Liver (tissue), 9 donors: ENCODE data around the gene SIGLEC1. TPM values are rescaled to one million over a fixed set of nuclear protein-coding genes. Genes with fewer than 3 reads are reported as not detected.

Experiments used
- DNase-seq: peaks from one replicate; pipeline ENCODE4 v3.0.0-alpha.2; 2017; ENCODE audit warnings: low spot score
- H3K27ac ChIP-seq, 2 donors: one replicate each; pipeline ENCODE4 v1.7.0; 2013; ENCODE audit warnings: inconsistent platforms in 2 of 2, low read length in 2 of 2, control low read depth in 1 of 2, low read depth in 1 of 2, mild to moderate bottlenecking in 1 of 2
- H3K27me3 ChIP-seq, 4 donors: one replicate each; pipeline versions ENCODE4 v1.6.1 to v1.7.0; 2013; ENCODE audit warnings: low read length in 3 of 4, inconsistent platforms in 1 of 4, mild to moderate bottlenecking in 1 of 4, moderate library complexity in 1 of 4; ENCODE audit not compliant: control insufficient read depth in 4 of 4, insufficient read depth in 4 of 4
- H3K36me3 ChIP-seq, 4 donors: one replicate each; pipeline versions ENCODE4 v1.6.1 to v1.7.0; 2013; ENCODE audit warnings: low read length in 3 of 4, mild to moderate bottlenecking in 3 of 4, low read depth in 1 of 4, moderate library complexity in 1 of 4; ENCODE audit not compliant: control insufficient read depth in 4 of 4, insufficient read depth in 3 of 4
- H3K4me1 ChIP-seq, 4 donors: one replicate each; pipeline versions ENCODE4 v1.6.1 to v1.7.0; 2013; ENCODE audit warnings: low read length in 3 of 4, mild to moderate bottlenecking in 3 of 4, moderate library complexity in 1 of 4; ENCODE audit not compliant: control insufficient read depth in 4 of 4, insufficient read depth in 4 of 4
- H3K4me3 ChIP-seq, 3 donors: one replicate each; pipeline versions ENCODE4 v1.6.1 to v1.7.0; 2013; ENCODE audit warnings: low read length in 3 of 3, control low read depth in 1 of 3, low read depth in 1 of 3, mild to moderate bottlenecking in 1 of 3
- H3K9ac ChIP-seq, 2 donors: one replicate each; pipeline ENCODE4 v1.7.0; 2013; ENCODE audit warnings: low read length in 2 of 2, mild to moderate bottlenecking in 2 of 2, moderate library complexity in 2 of 2, control low read depth in 1 of 2, low read depth in 1 of 2
- H3K9me3 ChIP-seq, 4 donors: one replicate each; pipeline versions ENCODE4 v1.6.1 to v1.7.0; 2013; ENCODE audit warnings: low read length in 3 of 4; ENCODE audit not compliant: control insufficient read depth in 4 of 4
- EGR1 ChIP-seq, 2 donors: IDR thresholded peaks; 2 replicates each; pipeline ENCODE4 v1.6.1; 2016 to 2018; ENCODE audit warnings: antibody characterized with exemption in 2 of 2, low read depth in 2 of 2
- FOXA1 ChIP-seq: IDR thresholded peaks from 2 replicates; pipeline ENCODE4 v1.6.1; 2016; ENCODE audit warnings: antibody characterized with exemption
- FOXA2 ChIP-seq: IDR thresholded peaks from 2 replicates; pipeline ENCODE4 v1.6.1; 2016; ENCODE audit warnings: antibody characterized with exemption
- GABPA ChIP-seq, 2 donors: IDR thresholded peaks in 1 of 2; conservative IDR thresholded peaks in 1 of 2; 2 replicates each; pipeline ENCODE4 v1.6.1; 2016; ENCODE audit warnings: antibody characterized with exemption in 2 of 2, mild to moderate bottlenecking in 1 of 2, moderate library complexity in 1 of 2
- HNF4A ChIP-seq, 2 donors: conservative IDR thresholded peaks; 2 replicates each; pipeline ENCODE4 v1.6.1; 2016; ENCODE audit warnings: antibody characterized with exemption in 2 of 2, mild to moderate bottlenecking in 2 of 2
- HNF4G ChIP-seq: IDR thresholded peaks from 2 replicates; pipeline ENCODE4 v1.6.1; 2016; ENCODE audit warnings: antibody characterized with exemption
- JUND ChIP-seq, 2 donors: IDR thresholded peaks; 2 replicates each; pipeline ENCODE4 v1.6.1; 2016; ENCODE audit warnings: antibody characterized with exemption in 2 of 2
- RAD21 ChIP-seq, 2 donors: IDR thresholded peaks; 2 replicates each; pipeline ENCODE4 v1.6.1; 2016; ENCODE audit warnings: antibody characterized with exemption in 2 of 2, mild to moderate bottlenecking in 2 of 2
- SP1 ChIP-seq: IDR thresholded peaks from 2 replicates; pipeline ENCODE4 v1.6.1; 2018; ENCODE audit warnings: antibody characterized with exemption, mild to moderate bottlenecking
- TAF1 ChIP-seq: conservative IDR thresholded peaks from 2 replicates; pipeline ENCODE4 v1.6.1; 2016; ENCODE audit warnings: antibody characterized with exemption, mild to moderate bottlenecking
- WGBS: extraction: QIAGEN DNeasy Blood & Tissue Kit; methylation state at CpG from one replicate; pipeline ENCODE4 v1.1.7; 2013; 5-methylcytosine and 5-hydroxymethylcytosine counted together
- polyA plus RNA-seq, 2 donors: library from polyadenylated mRNA; stranded (reverse) in 1 of 2; unstranded in 1 of 2; fragments of 200-250 nt in 1 of 2; fragments of >200 nt in 1 of 2; fragmentation: Nextera tagmentation in 1 of 2; extraction: Ambion mirVana in 1 of 2; gene quantifications; one replicate each; pipeline versions ENCODE4 v1.2.1 to v1.2.3, GENCODE V29; 2013 to 2015
- total RNA-seq, 2 donors: library from RNA; depleted of rRNA; stranded (reverse); fragments of >200 nt; gene quantifications; one replicate each; pipeline ENCODE4 v1.2.3, GENCODE V29; 2014
- TF ChIP-seq, protein P1 (sequence below): IDR thresholded peaks from 2 replicates; pipeline ENCODE4 v1.6.1; 2016; ENCODE audit warnings: antibody characterized with exemption, mild to moderate bottlenecking
- TF ChIP-seq, protein P2 (sequence below): IDR thresholded peaks from 2 replicates; pipeline ENCODE4 v1.6.1; 2016; ENCODE audit warnings: antibody characterized with exemption
- TF ChIP-seq, protein P3 (sequence below): IDR thresholded peaks from 2 replicates; pipeline ENCODE4 v1.6.1; 2016; ENCODE audit warnings: antibody characterized with exemption
- TF ChIP-seq, protein P4 (sequence below): fragments of 150-350 bp; IDR thresholded peaks from 2 replicates; pipeline ENCODE4 v1.5.1; 2017; ENCODE audit warnings: improper control_type of control experiment, low read depth, low read length; ENCODE audit not compliant: missing input control
- donor health status: healthy.
- donor health status: healthy.
- donor health status: healthy.
- donor health status: healthy.
- donor health status: healthy.

The SIGLEC1 gene
- total and polyA plus RNA-seq, 4 donors: 2.3 to 7.8 (median 7.1) TPM

DNA sequence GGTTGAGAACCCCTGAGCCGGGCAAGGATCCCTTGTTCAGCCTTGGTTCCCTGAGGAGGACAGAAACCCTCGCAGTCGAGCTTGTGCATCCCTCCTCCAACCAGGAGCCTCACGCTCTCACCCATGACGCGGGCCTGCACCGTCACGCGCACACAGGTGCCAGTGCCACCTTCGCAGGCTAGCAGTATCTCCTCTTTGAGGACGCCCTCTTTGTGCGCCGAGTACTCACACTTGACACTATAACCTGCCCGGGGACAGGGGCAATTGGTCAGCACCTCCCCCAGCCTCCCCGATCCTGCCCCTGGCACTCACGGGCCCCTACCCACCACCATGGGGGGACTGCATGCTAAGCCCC is 41.9 kb upstream of the SIGLEC1 start:
- H3K4me1 ChIP-seq: peaks cover 1 to 25% (median 15%) of the 10 kb centered on the region in 4 donors
- H3K27ac ChIP-seq: no peak overlapping the region
- no peak overlapping the region for H3K4me3 ChIP-seq
- H3K9me3 ChIP-seq: no peaks in the 10 kb centered on the region
- H3K27me3 ChIP-seq: no peaks in the 10 kb centered on the region
- no peak overlapping the region for H3K9ac ChIP-seq
- WGBS: 97% methylated on average over 16 of the region's 16 CpGs
- no peak for DNase-seq
- TF ChIP-seq RAD21 (IDR thresholded peaks at IDR 0.05) (no peak), HNF4G (no peak), JUND (IDR thresholded peaks at IDR 0.05) (no peak), SP1 (no peak), FOXA2 (no peak), FOXA1 (no peak), EGR1 (IDR thresholded peaks at IDR 0.05; ENCODE audit: low read depth in 2 of 2) (no peak), HNF4A (conservative IDR thresholded peaks at IDR 0.05) (no peak), TAF1 (no peak)
- TF ChIP-seq, protein P1, sequence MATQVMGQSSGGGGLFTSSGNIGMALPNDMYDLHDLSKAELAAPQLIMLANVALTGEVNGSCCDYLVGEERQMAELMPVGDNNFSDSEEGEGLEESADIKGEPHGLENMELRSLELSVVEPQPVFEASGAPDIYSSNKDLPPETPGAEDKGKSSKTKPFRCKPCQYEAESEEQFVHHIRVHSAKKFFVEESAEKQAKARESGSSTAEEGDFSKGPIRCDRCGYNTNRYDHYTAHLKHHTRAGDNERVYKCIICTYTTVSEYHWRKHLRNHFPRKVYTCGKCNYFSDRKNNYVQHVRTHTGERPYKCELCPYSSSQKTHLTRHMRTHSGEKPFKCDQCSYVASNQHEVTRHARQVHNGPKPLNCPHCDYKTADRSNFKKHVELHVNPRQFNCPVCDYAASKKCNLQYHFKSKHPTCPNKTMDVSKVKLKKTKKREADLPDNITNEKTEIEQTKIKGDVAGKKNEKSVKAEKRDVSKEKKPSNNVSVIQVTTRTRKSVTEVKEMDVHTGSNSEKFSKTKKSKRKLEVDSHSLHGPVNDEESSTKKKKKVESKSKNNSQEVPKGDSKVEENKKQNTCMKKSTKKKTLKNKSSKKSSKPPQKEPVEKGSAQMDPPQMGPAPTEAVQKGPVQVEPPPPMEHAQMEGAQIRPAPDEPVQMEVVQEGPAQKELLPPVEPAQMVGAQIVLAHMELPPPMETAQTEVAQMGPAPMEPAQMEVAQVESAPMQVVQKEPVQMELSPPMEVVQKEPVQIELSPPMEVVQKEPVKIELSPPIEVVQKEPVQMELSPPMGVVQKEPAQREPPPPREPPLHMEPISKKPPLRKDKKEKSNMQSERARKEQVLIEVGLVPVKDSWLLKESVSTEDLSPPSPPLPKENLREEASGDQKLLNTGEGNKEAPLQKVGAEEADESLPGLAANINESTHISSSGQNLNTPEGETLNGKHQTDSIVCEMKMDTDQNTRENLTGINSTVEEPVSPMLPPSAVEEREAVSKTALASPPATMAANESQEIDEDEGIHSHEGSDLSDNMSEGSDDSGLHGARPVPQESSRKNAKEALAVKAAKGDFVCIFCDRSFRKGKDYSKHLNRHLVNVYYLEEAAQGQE: no peak
- TF ChIP-seq, protein P2, sequence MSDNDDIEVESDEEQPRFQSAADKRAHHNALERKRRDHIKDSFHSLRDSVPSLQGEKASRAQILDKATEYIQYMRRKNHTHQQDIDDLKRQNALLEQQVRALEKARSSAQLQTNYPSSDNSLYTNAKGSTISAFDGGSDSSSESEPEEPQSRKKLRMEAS: no peak
- peaks cover 0 to 3% (median 0%) of the 10 kb centered on the region in 4 donors for H3K36me3 ChIP-seq

DNA sequence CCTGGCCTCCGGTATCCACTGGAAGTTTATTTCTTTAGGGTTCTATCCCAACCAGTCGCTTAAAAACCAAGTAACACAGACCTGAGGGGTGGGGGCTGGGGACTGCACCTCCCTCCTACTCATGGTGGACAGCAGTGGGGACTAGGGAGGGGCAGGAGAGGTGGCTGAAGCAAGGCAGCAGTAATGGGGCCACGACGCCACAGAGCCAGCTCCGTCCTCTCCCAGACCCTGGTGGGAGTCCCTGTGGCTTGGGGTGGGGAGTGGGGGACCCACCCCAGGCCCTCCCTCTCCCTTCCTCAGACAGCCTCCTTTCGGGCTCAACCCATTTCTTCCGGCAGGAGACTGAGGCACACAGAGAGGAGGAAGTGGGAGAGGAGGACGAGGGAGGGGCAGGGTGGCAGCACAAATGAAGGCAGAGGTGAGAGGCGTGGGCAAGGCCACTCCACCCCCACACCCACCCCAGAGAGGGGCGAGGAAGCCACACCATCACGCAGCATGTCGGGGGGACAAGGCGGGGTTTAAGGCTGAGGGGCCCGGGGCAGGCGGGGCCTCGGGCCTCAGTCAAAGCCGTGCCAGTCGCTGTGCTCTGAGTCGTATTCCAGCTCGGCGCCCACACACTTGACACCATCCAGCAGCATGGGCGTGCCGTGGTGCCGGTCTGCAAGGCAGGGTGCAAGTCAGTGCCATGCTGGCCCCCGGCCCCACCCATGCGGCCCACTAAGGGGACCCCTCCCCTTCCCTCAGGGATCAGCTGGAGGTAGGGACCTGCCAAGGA is 41.3 kb upstream of the SIGLEC1 start:
- no peak overlapping the region for H3K27ac ChIP-seq
- peaks cover 0 to 3% (median 0%) of the 10 kb centered on the region in 4 donors for H3K36me3 ChIP-seq
- 95% methylated on average over 26 of the region's 26 CpGs for WGBS
- no peak overlapping the region for H3K9ac ChIP-seq
- H3K9me3 ChIP-seq: no peaks in the 10 kb centered on the region
- H3K4me3 ChIP-seq: no peak overlapping the region
- no peak for TF ChIP-seq GABPA (IDR thresholded peaks at IDR 0.05 in 1 of 2, conservative IDR thresholded peaks at IDR 0.05 in 1 of 2)
- TF ChIP-seq HNF4A (conservative IDR thresholded peaks at IDR 0.05): no peak
- TF ChIP-seq FOXA1: no peak
- TF ChIP-seq, protein P3, sequence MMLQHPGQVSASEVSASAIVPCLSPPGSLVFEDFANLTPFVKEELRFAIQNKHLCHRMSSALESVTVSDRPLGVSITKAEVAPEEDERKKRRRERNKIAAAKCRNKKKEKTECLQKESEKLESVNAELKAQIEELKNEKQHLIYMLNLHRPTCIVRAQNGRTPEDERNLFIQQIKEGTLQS: no peak
- TF ChIP-seq, protein P1: no peak
- TF ChIP-seq, protein P4, sequence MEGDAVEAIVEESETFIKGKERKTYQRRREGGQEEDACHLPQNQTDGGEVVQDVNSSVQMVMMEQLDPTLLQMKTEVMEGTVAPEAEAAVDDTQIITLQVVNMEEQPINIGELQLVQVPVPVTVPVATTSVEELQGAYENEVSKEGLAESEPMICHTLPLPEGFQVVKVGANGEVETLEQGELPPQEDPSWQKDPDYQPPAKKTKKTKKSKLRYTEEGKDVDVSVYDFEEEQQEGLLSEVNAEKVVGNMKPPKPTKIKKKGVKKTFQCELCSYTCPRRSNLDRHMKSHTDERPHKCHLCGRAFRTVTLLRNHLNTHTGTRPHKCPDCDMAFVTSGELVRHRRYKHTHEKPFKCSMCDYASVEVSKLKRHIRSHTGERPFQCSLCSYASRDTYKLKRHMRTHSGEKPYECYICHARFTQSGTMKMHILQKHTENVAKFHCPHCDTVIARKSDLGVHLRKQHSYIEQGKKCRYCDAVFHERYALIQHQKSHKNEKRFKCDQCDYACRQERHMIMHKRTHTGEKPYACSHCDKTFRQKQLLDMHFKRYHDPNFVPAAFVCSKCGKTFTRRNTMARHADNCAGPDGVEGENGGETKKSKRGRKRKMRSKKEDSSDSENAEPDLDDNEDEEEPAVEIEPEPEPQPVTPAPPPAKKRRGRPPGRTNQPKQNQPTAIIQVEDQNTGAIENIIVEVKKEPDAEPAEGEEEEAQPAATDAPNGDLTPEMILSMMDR: no peak
- TF ChIP-seq RAD21 (IDR thresholded peaks at IDR 0.05): no peak
- no peak for TF ChIP-seq JUND (IDR thresholded peaks at IDR 0.05)
- H3K27me3 ChIP-seq: no peaks in the 10 kb centered on the region
- no peak for DNase-seq
- H3K4me1 ChIP-seq: peaks cover 1 to 25% (median 15%) of the 10 kb centered on the region in 4 donors
